NB4 (cell line): ENCODE measurements around the gene RNASEH2C.

ENCODE experiments used
- POLR2A ChIP-seq: IDR thresholded peaks from 2 replicates; pipeline ENCODE4 v1.6.1; 2011; ENCODE audit warnings: mild to moderate bottlenecking; ENCODE audit not compliant: insufficient read length; ENCODE audit errors: extremely low read depth
- TF ChIP-seq, protein P1 (sequence below): IDR thresholded peaks from one replicate; pipeline ENCODE4 v1.5.1; 2012; ENCODE audit warnings: low read depth, low read length
- TF ChIP-seq, protein P2 (sequence below): IDR thresholded peaks from 2 replicates; pipeline ENCODE4 v1.6.1; 2011; ENCODE audit warnings: low read depth, low read length

DNA sequence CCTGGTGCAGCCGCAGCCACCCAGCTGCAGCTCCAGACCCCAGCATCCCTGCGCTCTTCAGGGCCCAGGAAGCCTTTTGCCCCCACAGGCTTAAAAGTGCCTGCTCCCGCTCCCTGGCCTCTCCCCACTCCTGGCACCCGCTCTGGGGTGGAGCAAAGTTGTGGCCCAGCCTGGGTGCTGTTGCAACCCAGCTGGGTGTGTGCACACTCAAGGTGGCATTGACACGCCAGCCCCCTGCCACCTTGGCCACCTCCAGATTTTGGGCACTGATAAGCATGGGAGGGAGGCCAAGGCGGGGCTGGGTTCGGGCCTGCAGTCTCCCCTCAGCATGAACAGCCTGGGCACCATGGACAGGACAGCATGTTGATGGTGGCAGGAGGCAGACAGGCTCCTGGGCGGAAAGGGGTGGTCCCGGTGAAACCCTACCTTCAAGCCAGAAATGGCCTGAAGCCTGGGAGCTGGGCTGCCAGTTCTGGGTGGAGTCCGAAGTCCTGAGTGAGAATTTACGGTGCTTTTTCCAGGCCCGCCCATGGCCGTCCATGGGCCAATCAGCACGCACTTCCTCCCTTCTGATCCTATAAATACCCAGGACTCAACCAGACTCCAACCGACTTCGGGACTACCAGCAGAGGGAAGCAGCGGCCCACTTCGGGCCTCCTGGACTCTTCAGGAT, 23.6 kb upstream of the RNASEH2C start:
- TF ChIP-seq, protein P1, sequence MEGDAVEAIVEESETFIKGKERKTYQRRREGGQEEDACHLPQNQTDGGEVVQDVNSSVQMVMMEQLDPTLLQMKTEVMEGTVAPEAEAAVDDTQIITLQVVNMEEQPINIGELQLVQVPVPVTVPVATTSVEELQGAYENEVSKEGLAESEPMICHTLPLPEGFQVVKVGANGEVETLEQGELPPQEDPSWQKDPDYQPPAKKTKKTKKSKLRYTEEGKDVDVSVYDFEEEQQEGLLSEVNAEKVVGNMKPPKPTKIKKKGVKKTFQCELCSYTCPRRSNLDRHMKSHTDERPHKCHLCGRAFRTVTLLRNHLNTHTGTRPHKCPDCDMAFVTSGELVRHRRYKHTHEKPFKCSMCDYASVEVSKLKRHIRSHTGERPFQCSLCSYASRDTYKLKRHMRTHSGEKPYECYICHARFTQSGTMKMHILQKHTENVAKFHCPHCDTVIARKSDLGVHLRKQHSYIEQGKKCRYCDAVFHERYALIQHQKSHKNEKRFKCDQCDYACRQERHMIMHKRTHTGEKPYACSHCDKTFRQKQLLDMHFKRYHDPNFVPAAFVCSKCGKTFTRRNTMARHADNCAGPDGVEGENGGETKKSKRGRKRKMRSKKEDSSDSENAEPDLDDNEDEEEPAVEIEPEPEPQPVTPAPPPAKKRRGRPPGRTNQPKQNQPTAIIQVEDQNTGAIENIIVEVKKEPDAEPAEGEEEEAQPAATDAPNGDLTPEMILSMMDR = peak; percentile 33
- no peak for TF ChIP-seq POLR2A
- TF ChIP-seq, protein P2, sequence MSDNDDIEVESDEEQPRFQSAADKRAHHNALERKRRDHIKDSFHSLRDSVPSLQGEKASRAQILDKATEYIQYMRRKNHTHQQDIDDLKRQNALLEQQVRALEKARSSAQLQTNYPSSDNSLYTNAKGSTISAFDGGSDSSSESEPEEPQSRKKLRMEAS = no peak
